ENCODE results near the gene UNC13A. TPM values are rescaled to one million over a fixed set of nuclear protein-coding genes. Genes with fewer than 3 reads are reported as not detected.

The UNC13A gene
- total RNA-seq, 1 donor from 2014 or later, result 0.02 TPM

DNA sequence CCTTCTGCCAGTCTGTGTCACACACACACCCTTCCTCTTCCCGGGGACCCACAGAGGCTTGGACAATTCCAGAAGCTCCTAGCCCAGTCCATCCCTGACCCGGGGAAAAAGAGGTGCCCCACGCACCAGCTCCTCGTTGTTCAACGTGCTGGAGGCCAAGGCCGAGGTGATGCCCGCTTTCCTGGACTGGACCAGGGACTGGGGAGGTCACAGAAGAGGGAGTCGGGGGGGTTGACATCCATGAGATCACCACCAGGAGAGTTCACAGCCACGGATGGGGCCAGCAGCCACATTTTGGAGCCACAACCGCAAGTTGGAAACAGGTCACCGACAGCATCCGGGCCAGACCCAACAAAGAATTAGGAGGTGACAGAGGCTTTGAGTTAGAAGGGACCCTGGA, 39.4 kb downstream of the UNC13A start:
- no peak overlapping the region for H3K27ac Mint-ChIP-seq
- DNase-seq (ENCODE audit: low spot score), result no peak
- no peaks in the 10 kb centered on the region for H3K27me3 Mint-ChIP-seq (ENCODE audit: low read depth)
- no peaks in the 10 kb centered on the region for H3K36me3 Mint-ChIP-seq (ENCODE audit: low read depth)
- H3K9me3 Mint-ChIP-seq, result no peaks in the 10 kb centered on the region
- H3K4me1 Mint-ChIP-seq (ENCODE audit: low read depth), result no peaks in the 10 kb centered on the region
- intact Hi-C loops (cut with micrococcal nuclease), result no loop called here
- H3K4me3 Mint-ChIP-seq (ENCODE audit: low read depth), result no peak overlapping the region

DNA sequence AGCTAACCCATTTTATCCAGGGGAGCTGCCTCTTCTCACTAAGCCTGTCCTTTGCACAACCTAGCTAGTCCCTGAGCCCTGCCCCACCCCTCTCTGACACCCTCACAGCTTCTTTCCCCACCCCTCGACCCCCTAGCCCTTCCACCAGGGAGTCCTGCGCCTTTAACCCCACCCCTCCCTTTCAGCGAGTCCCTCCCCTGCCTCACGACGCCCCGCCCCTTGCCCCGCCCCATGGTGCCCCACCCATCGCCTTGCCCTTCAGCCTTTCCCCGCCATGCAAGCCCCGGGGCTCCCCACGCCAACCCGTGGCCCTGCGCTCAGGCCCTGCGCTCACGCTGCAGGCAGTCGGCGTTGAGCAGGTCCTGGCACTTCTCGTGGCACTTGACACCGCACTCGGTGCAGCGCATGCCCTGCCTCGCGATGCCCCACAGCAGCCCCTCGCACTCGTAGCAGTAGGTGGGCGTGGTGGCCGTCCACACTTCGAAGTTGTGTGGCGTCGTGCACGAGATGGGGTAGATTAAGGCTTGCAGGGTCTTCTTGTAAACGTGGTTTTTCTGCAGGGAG, 40.0 kb downstream of the UNC13A start:
- Mint-ChIP-seq H3K27me3 (ENCODE audit: low read depth) (no peaks in the 10 kb centered on the region), H3K4me1 (ENCODE audit: low read depth) (no peaks in the 10 kb centered on the region), H3K36me3 (ENCODE audit: low read depth) (no peaks in the 10 kb centered on the region), H3K9me3 (no peaks in the 10 kb centered on the region), H3K27ac (no peak overlapping the region), H3K4me3 (ENCODE audit: low read depth) (no peak overlapping the region)
- DNase-seq (ENCODE audit: low spot score), result no peak
- intact Hi-C loops (cut with micrococcal nuclease), result no loop called here

DNA sequence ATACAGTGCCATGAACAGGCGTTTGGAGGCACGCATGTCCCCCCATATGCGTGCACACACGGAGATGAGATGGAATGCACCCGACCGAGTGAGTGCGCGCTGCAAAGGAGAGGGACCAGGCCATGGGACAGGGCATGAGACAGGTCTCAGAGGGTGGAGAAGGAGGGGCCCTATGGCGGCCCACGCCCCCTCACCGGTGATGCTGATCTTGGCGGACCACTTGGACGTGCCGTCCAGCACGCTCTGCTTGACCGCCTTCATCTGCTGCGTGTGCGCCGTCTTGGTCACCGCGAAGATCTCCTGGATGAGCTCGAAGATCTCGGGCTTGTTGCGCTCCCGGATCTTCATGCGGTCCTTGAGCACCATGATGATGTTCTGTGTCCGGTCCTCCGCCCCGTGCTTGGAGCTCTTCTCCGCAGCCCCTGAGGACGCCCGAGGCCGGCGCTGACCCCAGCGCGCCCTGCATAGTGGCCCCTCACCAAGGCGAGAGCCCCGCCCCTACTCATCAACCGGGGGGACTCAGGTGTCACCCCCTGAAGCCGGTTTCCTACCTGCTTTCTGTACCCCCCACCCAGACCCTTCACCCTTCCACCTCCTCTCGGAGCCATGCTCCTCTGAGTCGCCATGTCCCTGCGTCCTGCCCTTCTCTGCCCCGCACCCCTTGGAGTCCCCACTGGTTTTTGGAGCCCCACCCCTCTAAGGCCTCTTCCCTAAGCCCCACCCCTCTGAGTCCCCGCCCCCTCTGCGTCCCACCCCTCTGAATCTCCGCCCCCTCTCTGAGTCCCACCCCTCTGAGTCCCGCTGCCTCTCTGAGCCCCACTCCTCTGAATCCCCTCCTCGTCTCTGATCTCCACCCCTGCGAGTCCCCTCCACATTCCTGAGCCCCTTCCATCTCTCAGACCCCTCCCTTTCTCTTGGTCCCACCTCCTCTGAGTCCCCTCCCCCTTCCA, 40.8 kb downstream of the UNC13A start:
- Mint-ChIP-seq H3K4me1 (ENCODE audit: low read depth) (no peaks in the 10 kb centered on the region), H3K4me3 (ENCODE audit: low read depth) (no peak overlapping the region), H3K9me3 (no peaks in the 10 kb centered on the region), H3K36me3 (ENCODE audit: low read depth) (no peaks in the 10 kb centered on the region), H3K27me3 (ENCODE audit: low read depth) (no peaks in the 10 kb centered on the region), H3K27ac (no peak overlapping the region)
- intact Hi-C loops (cut with micrococcal nuclease), result no loop called here
- DNase-seq (ENCODE audit: low spot score), result no peak

DNA sequence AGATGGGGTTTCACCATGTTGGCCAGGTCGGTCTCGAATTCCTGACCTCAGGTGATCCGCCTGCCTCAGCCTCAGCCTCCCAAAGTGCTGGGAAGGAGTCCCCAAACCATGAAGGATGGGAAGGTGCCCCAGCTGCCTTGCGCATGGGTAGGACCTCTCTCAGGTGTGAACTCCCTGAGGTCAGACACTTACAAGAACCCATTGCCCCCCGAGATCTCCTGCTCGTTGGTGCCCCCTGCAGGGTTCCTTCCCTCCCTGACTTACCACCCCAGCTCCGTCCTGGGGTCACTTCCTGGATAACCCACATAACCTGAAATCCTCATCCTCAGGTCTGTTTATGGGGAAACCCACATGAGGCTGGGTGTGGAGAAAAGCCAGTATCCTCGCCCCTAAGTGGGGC, 41.7 kb downstream of the UNC13A start:
- Mint-ChIP-seq H3K27ac (no peak overlapping the region), H3K27me3 (ENCODE audit: low read depth) (no peaks in the 10 kb centered on the region), H3K9me3 (no peaks in the 10 kb centered on the region), H3K36me3 (ENCODE audit: low read depth) (no peaks in the 10 kb centered on the region), H3K4me3 (ENCODE audit: low read depth) (no peak overlapping the region), H3K4me1 (ENCODE audit: low read depth) (no peaks in the 10 kb centered on the region)
- DNase-seq (ENCODE audit: low spot score), result no peak
- intact Hi-C loops (cut with micrococcal nuclease), result no loop called here

DNA sequence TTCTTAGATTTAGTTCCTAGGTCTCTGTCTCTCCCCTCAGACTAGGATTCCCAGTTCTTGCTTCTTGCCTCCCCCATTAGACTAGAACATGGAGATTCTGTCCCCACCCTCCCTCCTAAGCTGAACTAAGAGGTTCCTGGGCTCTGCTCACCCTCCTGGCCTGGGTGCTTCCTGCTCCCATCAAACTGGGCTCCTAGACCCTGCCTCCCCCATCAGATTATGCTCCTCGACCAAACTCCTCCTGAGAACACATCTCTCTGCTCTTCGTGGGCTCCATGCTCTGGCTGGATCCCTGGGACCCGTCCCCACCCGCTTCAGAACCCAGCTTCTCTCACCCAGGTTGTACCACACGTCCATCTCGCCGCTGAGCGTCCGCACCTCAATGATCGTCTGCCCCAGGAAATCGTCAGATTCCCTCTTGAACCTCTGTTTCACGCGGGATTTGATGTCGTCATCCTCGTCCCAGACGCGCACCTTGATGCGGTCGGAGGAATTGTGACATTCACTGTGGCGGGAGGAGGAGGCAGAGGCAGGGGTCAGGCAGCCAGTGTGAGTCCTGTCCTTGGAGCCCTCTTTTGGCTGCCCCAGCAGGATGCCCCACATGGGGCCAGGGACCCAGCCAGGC, 42.7 kb downstream of the UNC13A start:
- intact Hi-C loops (cut with micrococcal nuclease), result no loop called here
- no peaks in the 10 kb centered on the region for H3K9me3 Mint-ChIP-seq
- no peak for DNase-seq (ENCODE audit: low spot score)
- H3K27me3 Mint-ChIP-seq (ENCODE audit: low read depth), result no peaks in the 10 kb centered on the region
- no peak overlapping the region for H3K4me3 Mint-ChIP-seq (ENCODE audit: low read depth)
- no peaks in the 10 kb centered on the region for H3K4me1 Mint-ChIP-seq (ENCODE audit: low read depth)
- no peaks in the 10 kb centered on the region for H3K36me3 Mint-ChIP-seq (ENCODE audit: low read depth)
- no peak overlapping the region for H3K27ac Mint-ChIP-seq

DNA sequence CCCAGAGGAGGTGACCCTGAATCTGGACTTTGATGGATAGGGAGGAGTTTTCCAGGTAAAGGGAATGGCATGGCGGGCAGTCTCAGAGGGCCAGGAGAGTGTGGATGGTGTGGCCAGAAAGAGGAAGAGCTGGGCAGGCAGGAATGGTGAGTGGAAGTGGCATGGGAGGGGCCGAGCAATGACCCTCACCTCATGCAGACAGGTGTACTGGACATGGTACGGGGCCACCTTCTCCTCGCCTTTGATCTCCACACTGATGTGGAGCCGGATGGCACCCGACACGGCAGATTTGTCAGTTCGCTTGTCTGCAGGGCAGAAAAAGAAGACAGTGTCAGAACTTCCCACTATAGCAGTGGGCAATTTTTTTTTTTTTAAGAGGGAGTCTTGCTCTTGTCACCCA, 45.5 kb downstream of the UNC13A start:
- no peak overlapping the region for H3K27ac Mint-ChIP-seq
- no peaks in the 10 kb centered on the region for H3K4me1 Mint-ChIP-seq (ENCODE audit: low read depth)
- no peaks in the 10 kb centered on the region for H3K36me3 Mint-ChIP-seq (ENCODE audit: low read depth)
- DNase-seq (ENCODE audit: low spot score), result no peak
- no peaks in the 10 kb centered on the region for H3K9me3 Mint-ChIP-seq
- intact Hi-C loops (cut with micrococcal nuclease), result no loop called here
- no peak overlapping the region for H3K4me3 Mint-ChIP-seq (ENCODE audit: low read depth)
- H3K27me3 Mint-ChIP-seq (ENCODE audit: low read depth), result no peaks in the 10 kb centered on the region

DNA sequence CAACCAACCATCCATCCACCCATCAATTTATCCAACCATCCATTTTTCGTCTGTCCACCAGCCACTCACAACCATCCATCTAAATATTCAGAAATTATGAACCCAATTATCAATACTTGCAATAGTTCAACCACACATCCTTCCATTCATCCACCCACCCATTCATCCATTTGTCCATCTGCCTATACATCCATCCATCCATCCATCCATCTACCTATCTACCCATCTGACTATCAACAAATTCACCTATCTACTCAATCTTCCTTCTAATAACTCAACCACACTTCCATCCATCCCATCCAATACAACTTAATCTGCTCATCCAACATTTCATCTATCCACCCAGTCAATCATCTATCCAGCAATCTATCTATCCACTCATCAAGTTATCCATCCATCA, 46.3 kb downstream of the UNC13A start:
- Mint-ChIP-seq H3K27me3 (ENCODE audit: low read depth) (no peaks in the 10 kb centered on the region), H3K36me3 (ENCODE audit: low read depth) (no peaks in the 10 kb centered on the region), H3K9me3 (no peaks in the 10 kb centered on the region), H3K27ac (no peak overlapping the region), H3K4me3 (ENCODE audit: low read depth) (no peak overlapping the region), H3K4me1 (ENCODE audit: low read depth) (no peaks in the 10 kb centered on the region)
- intact Hi-C loops (cut with micrococcal nuclease), result no loop called here
- no peak for DNase-seq (ENCODE audit: low spot score)

DNA sequence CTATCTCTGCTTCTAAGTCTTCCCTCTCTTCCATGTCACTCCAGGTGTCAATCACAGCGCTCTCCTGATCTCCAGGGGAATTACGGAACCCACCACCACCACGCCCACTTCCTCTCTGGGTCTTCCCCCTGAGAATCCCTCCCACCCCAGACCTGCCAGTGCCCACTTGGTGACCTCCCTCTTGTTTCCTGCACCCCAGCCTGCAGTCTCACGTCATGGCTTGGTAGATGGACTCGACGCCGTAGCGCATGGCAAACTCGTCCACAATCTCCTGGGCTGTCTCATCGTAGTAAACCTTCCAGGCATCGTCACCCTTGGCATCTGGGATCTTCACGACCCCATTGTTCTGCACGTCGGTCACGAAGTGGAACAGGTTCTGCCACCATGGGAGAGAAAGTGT, 47.0 kb downstream of the UNC13A start:
- H3K9me3 Mint-ChIP-seq, result no peaks in the 10 kb centered on the region
- H3K4me1 Mint-ChIP-seq (ENCODE audit: low read depth), result no peaks in the 10 kb centered on the region

DNA sequence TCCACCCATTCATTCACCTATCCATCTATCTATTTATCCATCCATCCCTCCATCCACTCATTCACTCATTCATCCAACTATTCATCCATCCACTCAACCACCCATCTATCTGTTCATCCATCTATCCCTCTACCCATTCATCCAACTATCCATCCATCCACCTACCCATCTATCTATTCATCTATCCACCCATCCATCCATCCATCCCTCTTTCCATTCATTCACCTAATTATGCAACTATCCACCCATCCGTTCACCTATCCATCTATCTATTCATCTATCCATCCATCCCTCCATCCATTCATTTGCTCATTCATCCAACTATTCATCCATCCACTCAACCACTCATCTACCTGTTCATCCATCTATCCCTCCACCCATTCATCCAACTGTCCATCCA, 54.5 kb downstream of the UNC13A start:
- H3K4me3 Mint-ChIP-seq (ENCODE audit: low read depth), result no peak overlapping the region
- DNase-seq (ENCODE audit: low spot score), result no peak
- H3K27ac Mint-ChIP-seq, result no peak overlapping the region
- no peaks in the 10 kb centered on the region for H3K27me3 Mint-ChIP-seq (ENCODE audit: low read depth)
- intact Hi-C loops (cut with micrococcal nuclease), result no loop called here
- H3K4me1 Mint-ChIP-seq (ENCODE audit: low read depth), result no peaks in the 10 kb centered on the region
- no peaks in the 10 kb centered on the region for H3K36me3 Mint-ChIP-seq (ENCODE audit: low read depth)
- H3K9me3 Mint-ChIP-seq, result no peaks in the 10 kb centered on the region

More for the DNA sequence above, 47.0 kb downstream of the UNC13A start:
- Mint-ChIP-seq H3K4me3 (ENCODE audit: low read depth) (no peak overlapping the region), H3K36me3 (ENCODE audit: low read depth) (no peaks in the 10 kb centered on the region), H3K27me3 (ENCODE audit: low read depth) (no peaks in the 10 kb centered on the region), H3K27ac (no peak overlapping the region)
- intact Hi-C loops (cut with micrococcal nuclease), result no loop called here
- DNase-seq (ENCODE audit: low spot score), result no peak

DNA sequence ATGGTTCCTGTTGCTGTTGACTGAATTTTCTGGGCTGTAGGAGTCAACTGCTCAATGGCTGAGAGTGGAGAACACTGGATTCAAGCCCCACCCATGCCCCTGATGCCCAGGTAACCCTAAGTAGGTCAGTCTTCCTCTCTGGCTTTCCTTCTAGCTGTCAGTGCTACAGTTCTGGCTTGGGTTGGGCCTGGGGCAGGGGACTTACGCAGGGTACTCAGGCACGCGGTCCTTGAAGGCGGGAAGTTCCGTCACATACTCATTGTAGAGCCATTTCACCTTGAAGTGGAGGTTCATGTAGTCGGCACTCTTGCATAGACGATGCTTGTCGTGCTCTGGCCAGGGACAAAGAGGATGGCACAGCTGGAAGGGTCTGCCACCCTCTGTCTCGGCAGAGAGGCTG, 55.6 kb downstream of the UNC13A start:
- intact Hi-C loops (cut with micrococcal nuclease), result no loop called here
- Mint-ChIP-seq H3K27me3 (ENCODE audit: low read depth) (no peaks in the 10 kb centered on the region), H3K36me3 (ENCODE audit: low read depth) (no peaks in the 10 kb centered on the region), H3K4me1 (ENCODE audit: low read depth) (no peaks in the 10 kb centered on the region), H3K4me3 (ENCODE audit: low read depth) (no peak overlapping the region), H3K27ac (no peak overlapping the region), H3K9me3 (no peaks in the 10 kb centered on the region)
- no peak for DNase-seq (ENCODE audit: low spot score)

DNA sequence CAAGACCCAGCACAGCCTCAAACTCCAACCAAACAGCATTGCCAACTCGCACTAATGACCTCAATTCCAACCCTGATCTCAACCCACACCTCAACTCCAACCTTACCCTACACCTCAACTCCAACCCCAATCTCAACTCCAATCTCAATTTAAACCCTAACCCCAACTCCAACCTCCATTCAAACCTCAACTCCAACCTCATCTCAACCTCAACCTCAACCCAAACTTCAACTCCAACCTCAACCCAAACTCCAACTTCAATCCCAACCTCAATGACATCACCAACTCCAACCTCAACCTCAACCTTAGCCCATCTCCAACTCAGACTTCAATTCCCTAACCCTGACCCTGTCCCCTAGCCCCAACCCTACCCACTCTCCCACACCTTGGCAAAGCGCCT, 58.4 kb downstream of the UNC13A start:
- Mint-ChIP-seq H3K9me3 (no peaks in the 10 kb centered on the region), H3K27ac (no peak overlapping the region), H3K27me3 (ENCODE audit: low read depth) (no peaks in the 10 kb centered on the region), H3K4me1 (ENCODE audit: low read depth) (no peaks in the 10 kb centered on the region), H3K4me3 (ENCODE audit: low read depth) (no peak overlapping the region), H3K36me3 (ENCODE audit: low read depth) (no peaks in the 10 kb centered on the region)
- no peak for DNase-seq (ENCODE audit: low spot score)
- intact Hi-C loops (cut with micrococcal nuclease), result no loop called here

DNA sequence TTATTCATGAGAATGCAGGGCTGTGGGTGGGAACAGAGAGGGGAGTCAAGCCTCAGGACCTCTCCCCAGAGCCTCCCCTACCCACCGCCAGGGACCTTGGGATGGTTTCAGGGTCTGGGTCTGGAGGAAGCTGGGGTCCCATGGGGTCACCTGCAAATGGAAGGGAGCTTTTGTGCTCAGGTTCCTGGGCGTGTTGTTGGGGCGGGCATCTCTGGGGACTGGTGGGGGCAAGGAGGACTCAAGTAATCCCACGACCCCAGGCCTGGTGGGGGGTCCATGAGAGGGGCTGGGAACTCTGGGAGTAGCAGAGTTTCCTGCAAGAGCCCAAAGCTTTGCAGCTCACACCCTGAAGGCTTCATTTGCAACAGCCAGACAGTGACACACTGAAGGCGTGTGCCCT, 60.2 kb downstream of the UNC13A start:
- intact Hi-C loops (cut with micrococcal nuclease), result no loop called here
- no peaks in the 10 kb centered on the region for H3K4me1 Mint-ChIP-seq (ENCODE audit: low read depth)
- H3K9me3 Mint-ChIP-seq, result no peaks in the 10 kb centered on the region
- no peaks in the 10 kb centered on the region for H3K36me3 Mint-ChIP-seq (ENCODE audit: low read depth)
- no peak for DNase-seq (ENCODE audit: low spot score)
- H3K4me3 Mint-ChIP-seq (ENCODE audit: low read depth), result no peak overlapping the region
- no peak overlapping the region for H3K27ac Mint-ChIP-seq
- H3K27me3 Mint-ChIP-seq (ENCODE audit: low read depth), result no peaks in the 10 kb centered on the region

DNA sequence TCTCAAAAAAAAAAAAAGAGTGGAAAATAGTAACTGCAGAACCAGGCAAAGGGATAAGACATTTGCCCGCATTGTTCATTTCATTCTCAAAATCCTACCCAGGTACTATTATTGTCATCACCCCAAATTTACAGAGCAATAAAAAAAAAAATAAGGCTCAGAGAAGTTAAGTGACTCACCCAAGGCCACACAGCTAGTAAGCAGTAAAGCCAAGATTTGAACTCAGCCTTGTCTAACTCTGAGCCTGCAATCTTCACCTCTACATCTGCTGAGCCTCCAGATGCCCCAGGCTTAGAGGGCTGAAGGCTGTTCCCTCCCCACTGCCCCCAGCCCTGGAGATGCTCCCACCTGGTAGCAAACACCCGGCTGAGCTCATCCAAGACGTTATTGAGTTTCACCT, 61.0 kb downstream of the UNC13A start:
- H3K36me3 Mint-ChIP-seq (ENCODE audit: low read depth), result no peaks in the 10 kb centered on the region
- DNase-seq (ENCODE audit: low spot score), result no peak
- no peak overlapping the region for H3K27ac Mint-ChIP-seq
- H3K4me1 Mint-ChIP-seq (ENCODE audit: low read depth), result peaks cover 6% of the 10 kb centered on the region
- no peaks in the 10 kb centered on the region for H3K27me3 Mint-ChIP-seq (ENCODE audit: low read depth)
- intact Hi-C loops (cut with micrococcal nuclease), result no loop called here
- H3K9me3 Mint-ChIP-seq, result no peaks in the 10 kb centered on the region
- H3K4me3 Mint-ChIP-seq (ENCODE audit: low read depth), result no peak overlapping the region
